OCI-M2 (cell line): ENCODE measurements around the gene PDHX.

Experiments used
- DNase-seq: peaks from one replicate; lab custom pipeline; 2025; ENCODE audit not compliant: unreplicated experiment; lab: John Stamatoyannopoulos, UW

PDHX gene

GRCh38 chr11:34988294-34989255 is 72.2 kb downstream of the PDHX start:
- DNase-seq, result no peak

- no peak for DNase-seq
These were observed 74.5 kb downstream of the PDHX start for GRCh38 chr11:34990916-34991315.

GRCh38 chr11:34994854-34995253 is 78.4 kb downstream of the PDHX start:
- no peak for DNase-seq

- DNase-seq, result no peak
These were observed 80.5 kb downstream of the PDHX start for GRCh38 chr11:34996958-34997357.

GRCh38 chr11:34997952-34998528 is 81.6 kb downstream of the PDHX start:
- DNase-seq, result no peak

GRCh38 chr11:34999453-34999852 is 83.0 kb downstream of the PDHX start:
- DNase-seq, result no peak

GRCh38 chr11:35003186-35003585 is 86.8 kb downstream of the PDHX start:
- DNase-seq, result no peak

- DNase-seq, result no peak
These were observed 87.2 kb downstream of the PDHX start for GRCh38 chr11:35003658-35004057.

GRCh38 chr11:35005141-35005780 is 88.8 kb downstream of the PDHX start:
- DNase-seq, result no peak

GRCh38 chr11:35006389-35007128 is 90.1 kb downstream of the PDHX start:
- DNase-seq, result no peak

- DNase-seq, result no peak
These were observed 90.9 kb downstream of the PDHX start for GRCh38 chr11:35007277-35007676.

- DNase-seq, result no peak
These were observed 92.9 kb downstream of the PDHX start for GRCh38 chr11:35009191-35009943.

- DNase-seq, result no peak
These were observed 93.5 kb downstream of the PDHX start for GRCh38 chr11:35009944-35010342.

GRCh38 chr11:35010654-35011053 is 94.2 kb downstream of the PDHX start:
- DNase-seq, result no peak

- no peak for DNase-seq
These were observed 95.0 kb downstream of the PDHX start for GRCh38 chr11:35011389-35011788.

- DNase-seq, result no peak
These were observed 95.5 kb downstream of the PDHX start for GRCh38 chr11:35011944-35012343.

GRCh38 chr11:35012467-35013191 is 96.2 kb downstream of the PDHX start:
- DNase-seq, result no peak

- no peak for DNase-seq
These were observed 97.3 kb downstream of the PDHX start for GRCh38 chr11:35013514-35014233.

GRCh38 chr11:35014346-35014745 is 97.9 kb downstream of the PDHX start:
- DNase-seq, result no peak
